OCI-LY3 (cell line): Measurements from ENCODE around the gene ABCF2.

ENCODE experiments used
- H2AFZ ChIP-seq: fragments of 200-600, 300-600 bp; shearing (Covaris generic); 2 replicates; pipeline ENCODE4 v1.6.0; 2014; ENCODE audit warnings: antibody characterized with exemption, low read depth, low read length
- H3K27ac ChIP-seq: fragments of 200-600, 300-600 bp; sonication (generic); 2 replicates; pipeline ENCODE4 v1.5.1; 2014; ENCODE audit warnings: mild to moderate bottlenecking, low read length, moderate library complexity, mixed read lengths
- H3K27me3 ChIP-seq: fragments of 200-600, 300-600 bp; sonication (generic); 2 replicates; pipeline ENCODE4 v1.6.1; 2014; ENCODE audit warnings: low read depth, low read length, mixed read lengths
- H3K36me3 ChIP-seq: fragments of 200-600, 300-600 bp; sonication (generic); replicated peaks from 2 replicates; pipeline ENCODE3; 2014; ENCODE audit warnings: low read depth, low read length, mixed read lengths
- H3K4me1 ChIP-seq: fragments of 300-600, 200-600 bp; sonication (generic); 2 replicates; pipeline ENCODE4 v1.6.1; 2014; ENCODE audit warnings: low read length, mixed read lengths
- H3K4me2 ChIP-seq: fragments of 200-600, 300-600 bp; sonication (generic); 2 replicates; pipeline ENCODE4 v1.6.1; 2014; ENCODE audit warnings: low read length, mixed read lengths
- H3K4me3 ChIP-seq: fragments of 300-600, 200-600 bp; sonication (generic); 2 replicates; pipeline ENCODE4 v1.5.1; 2014; ENCODE audit warnings: antibody characterized with exemption, mild to moderate bottlenecking, low read length, moderate library complexity
- H3K79me2 ChIP-seq: fragments of 300-600, 200-600 bp; shearing (Covaris generic); 2 replicates; pipeline ENCODE4 v1.6.1; 2014; ENCODE audit warnings: mild to moderate bottlenecking, low read length, mixed read lengths
- H3K9ac ChIP-seq: fragments of 300-600, 200-600 bp; shearing (Covaris generic); 2 replicates; pipeline ENCODE4 v1.6.0; 2014; ENCODE audit warnings: mild to moderate bottlenecking, low read length, moderate library complexity
- H3K9me3 ChIP-seq: fragments of 200-600, 300-600 bp; shearing (Covaris generic); 2 replicates; pipeline ENCODE4 v1.6.1; 2014; ENCODE audit warnings: low read length, mixed read lengths; ENCODE audit not compliant: insufficient read depth
- H4K20me1 ChIP-seq: fragments of 200-600, 300-600 bp; sonication (generic); 2 replicates; pipeline ENCODE4 v1.6.1; 2016; ENCODE audit warnings: low read length, mixed read lengths; ENCODE audit not compliant: insufficient read depth
- EZH2phosphoT487 ChIP-seq: fragments of 200-600 bp; shearing (Covaris generic); IDR thresholded peaks from 2 replicates; pipeline ENCODE4 v1.6.1; 2018; ENCODE audit warnings: antibody characterized with exemption, mixed run types, low read depth
- TF ChIP-seq, protein P1 (sequence below): fragments of 200-600, 300-600 bp; sonication (generic); IDR thresholded peaks from 2 replicates; pipeline ENCODE4 v1.5.1; 2014; ENCODE audit warnings: antibody characterized with exemption, low read length, low read depth

Gene ABCF2

DNA sequence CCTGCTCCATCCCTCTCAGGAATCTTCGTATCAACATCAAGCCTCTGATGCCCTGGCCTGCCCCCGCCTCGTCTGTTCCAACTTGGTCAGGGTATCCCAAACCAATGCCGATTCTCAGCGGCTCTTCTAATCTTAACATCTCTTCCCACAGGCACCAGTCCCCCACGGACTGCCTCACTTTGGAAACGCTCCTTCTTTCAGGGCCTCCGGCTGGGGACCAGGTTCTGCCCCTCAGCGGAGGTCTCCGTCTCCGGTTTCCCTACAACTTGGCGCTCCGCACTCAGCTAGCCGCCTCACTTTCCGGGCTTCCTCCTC lies 488 bp downstream of the ABCF2 start:
- Histone ChIP-seq H3K4me1 (peaks cover 16% of the 10 kb centered on the region), H3K9me3 (no peaks in the 10 kb centered on the region), H3K27ac (peak overlapping the region; percentile 4; the same call in 1 of the 2 replicates), H3K27me3 (no peaks in the 10 kb centered on the region), H3K9ac (peak overlapping the region; percentile 82), H3K79me2 (peaks cover 20% of the 10 kb centered on the region), H4K20me1 (no peaks in the 10 kb centered on the region), H2AFZ (peak overlapping the region; percentile 71), H3K36me3 (peaks cover 34% of the 10 kb centered on the region), H3K4me3 (peak overlapping the region; percentile 93), H3K4me2 (peak overlapping the region; percentile 97)
- TF ChIP-seq, protein P1, sequence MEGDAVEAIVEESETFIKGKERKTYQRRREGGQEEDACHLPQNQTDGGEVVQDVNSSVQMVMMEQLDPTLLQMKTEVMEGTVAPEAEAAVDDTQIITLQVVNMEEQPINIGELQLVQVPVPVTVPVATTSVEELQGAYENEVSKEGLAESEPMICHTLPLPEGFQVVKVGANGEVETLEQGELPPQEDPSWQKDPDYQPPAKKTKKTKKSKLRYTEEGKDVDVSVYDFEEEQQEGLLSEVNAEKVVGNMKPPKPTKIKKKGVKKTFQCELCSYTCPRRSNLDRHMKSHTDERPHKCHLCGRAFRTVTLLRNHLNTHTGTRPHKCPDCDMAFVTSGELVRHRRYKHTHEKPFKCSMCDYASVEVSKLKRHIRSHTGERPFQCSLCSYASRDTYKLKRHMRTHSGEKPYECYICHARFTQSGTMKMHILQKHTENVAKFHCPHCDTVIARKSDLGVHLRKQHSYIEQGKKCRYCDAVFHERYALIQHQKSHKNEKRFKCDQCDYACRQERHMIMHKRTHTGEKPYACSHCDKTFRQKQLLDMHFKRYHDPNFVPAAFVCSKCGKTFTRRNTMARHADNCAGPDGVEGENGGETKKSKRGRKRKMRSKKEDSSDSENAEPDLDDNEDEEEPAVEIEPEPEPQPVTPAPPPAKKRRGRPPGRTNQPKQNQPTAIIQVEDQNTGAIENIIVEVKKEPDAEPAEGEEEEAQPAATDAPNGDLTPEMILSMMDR: no peak
- no peak for TF ChIP-seq EZH2phosphoT487

DNA sequence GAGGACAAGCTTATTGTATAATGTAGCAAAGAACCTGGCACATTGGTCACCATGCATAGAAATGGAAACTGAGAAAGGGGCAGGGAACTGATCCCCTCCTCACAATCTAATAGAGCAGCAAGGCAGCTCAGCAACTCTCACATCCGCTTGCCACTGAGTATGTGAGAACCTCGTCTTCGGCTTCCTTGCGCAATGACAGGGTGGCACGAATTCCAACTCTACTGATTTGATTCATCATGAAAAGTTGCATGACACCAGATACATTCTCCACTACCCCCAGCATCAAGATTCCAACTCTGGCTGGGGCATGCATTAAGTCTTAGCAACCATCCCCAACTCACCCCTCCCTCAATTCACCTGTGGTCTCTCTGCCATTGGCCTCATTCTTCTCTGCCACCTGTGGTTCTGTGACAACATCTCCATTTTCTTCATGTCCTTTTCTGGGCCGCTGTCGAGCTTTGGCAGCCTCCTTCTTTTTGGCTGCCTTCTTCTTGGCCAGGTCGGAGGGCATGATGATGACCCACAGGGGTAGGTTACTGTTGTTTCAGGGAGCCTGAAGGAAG lies 976 bp downstream of the ABCF2 start:
- TF ChIP-seq, protein P1: no peak
- TF ChIP-seq EZH2phosphoT487: no peak
- Histone ChIP-seq H3K9ac (peak overlapping the region; percentile 82), H3K4me1 (peaks cover 13% of the 10 kb centered on the region)

DNA sequence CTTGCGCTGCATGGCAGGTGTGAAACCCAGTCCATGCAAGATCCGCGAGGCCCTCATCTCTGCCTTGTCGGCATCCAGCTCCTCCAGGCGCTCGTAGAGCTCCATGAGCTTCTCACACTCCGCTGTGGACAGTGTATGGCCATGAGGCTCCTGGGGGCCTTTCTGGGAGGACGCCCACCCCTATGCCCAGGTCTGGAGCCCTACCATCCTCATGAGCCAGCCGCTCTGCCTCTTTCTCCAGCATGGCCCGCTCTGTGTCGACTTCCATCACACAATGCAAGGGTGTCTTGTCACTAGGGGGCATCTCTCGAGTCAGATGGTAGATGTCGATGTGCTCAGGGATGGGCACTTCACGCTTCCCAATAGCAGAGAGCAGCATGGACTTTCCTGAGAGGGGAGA lies 3.3 kb downstream of the ABCF2 start:
- Histone ChIP-seq H3K27ac (no peak overlapping the region), H3K27me3 (no peaks in the 10 kb centered on the region), H3K4me2 (no peak overlapping the region), H3K36me3 (peaks cover 42% of the 10 kb centered on the region), H3K9ac (no peak overlapping the region), H3K79me2 (peaks cover 20% of the 10 kb centered on the region), H2AFZ (no peak overlapping the region), H3K4me1 (peaks cover 13% of the 10 kb centered on the region), H3K4me3 (no peak overlapping the region), H3K9me3 (no peaks in the 10 kb centered on the region), H4K20me1 (no peaks in the 10 kb centered on the region)
- TF ChIP-seq, protein P1: no peak
- TF ChIP-seq EZH2phosphoT487: no peak

More for the DNA sequence above, 976 bp downstream of the ABCF2 start:
- peak overlapping the region; percentile 97 for H3K4me2 ChIP-seq
- no peak overlapping the region for H3K27ac ChIP-seq
- H3K36me3 ChIP-seq: peaks cover 36% of the 10 kb centered on the region
- H3K27me3 ChIP-seq: no peaks in the 10 kb centered on the region
- peak overlapping the region; percentile 93 for H3K4me3 ChIP-seq
- H3K79me2 ChIP-seq: peaks cover 20% of the 10 kb centered on the region
- no peak overlapping the region for H2AFZ ChIP-seq
- H4K20me1 ChIP-seq: no peaks in the 10 kb centered on the region
- H3K9me3 ChIP-seq: no peaks in the 10 kb centered on the region

DNA sequence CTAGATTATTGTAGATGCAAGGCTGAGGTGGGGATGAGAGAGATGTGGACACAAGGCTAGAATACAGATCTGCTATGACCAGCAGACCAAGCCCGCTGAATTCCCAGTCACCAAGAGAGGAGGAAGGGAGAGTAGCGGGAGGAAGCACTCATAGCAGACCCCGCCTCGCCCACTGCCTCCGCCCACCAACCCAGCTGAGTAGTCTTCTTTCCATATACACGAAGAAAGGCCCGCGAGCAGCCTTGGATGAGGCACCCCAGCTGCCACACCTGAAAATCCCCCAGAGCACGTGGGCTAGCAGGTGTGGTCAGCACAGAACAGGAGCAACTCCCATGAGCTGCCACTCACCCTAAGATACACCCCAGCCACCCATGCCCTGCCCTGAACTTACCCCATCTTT lies 8.8 kb downstream of the ABCF2 start:
- Histone ChIP-seq H3K9ac (no peak overlapping the region), H4K20me1 (no peaks in the 10 kb centered on the region), H3K79me2 (no peaks in the 10 kb centered on the region), H3K4me2 (no peak overlapping the region), H3K27ac (no peak overlapping the region), H3K36me3 (peaks cover 61% of the 10 kb centered on the region), H3K27me3 (no peaks in the 10 kb centered on the region), H3K4me3 (no peak overlapping the region), H3K4me1 (no peaks in the 10 kb centered on the region), H2AFZ (no peak overlapping the region), H3K9me3 (no peaks in the 10 kb centered on the region)
- no peak for TF ChIP-seq EZH2phosphoT487
- TF ChIP-seq, protein P1: no peak
